Smooth muscle cell (in vitro differentiated cells): Measurements from ENCODE around the gene PPP2R2C. TPM values are rescaled to one million over a fixed set of nuclear protein-coding genes. Genes with fewer than 3 reads are reported as not detected.

Experiments
- DNase-seq: peaks from one replicate; lab custom pipeline; 2025; ENCODE audit not compliant: unreplicated experiment; lab: John Stamatoyannopoulos, UW
- H2AFZ ChIP-seq: fragments of 200-600 bp; sonication (generic); 2 replicates; pipeline ENCODE4 v1.6.0; 2016; ENCODE audit warnings: antibody characterized with exemption, low read depth, mild to moderate bottlenecking
- H3F3A ChIP-seq: fragments of 200-600 bp; sonication (generic); 2 replicates; pipeline ENCODE4 v1.6.0; 2017; ENCODE audit warnings: antibody characterized with exemption, low read depth
- H3K27ac ChIP-seq: fragments of 200-600 bp; sonication (generic); 2 replicates; pipeline ENCODE4 v1.5.1; 2016; ENCODE audit warnings: low read depth, mild to moderate bottlenecking
- H3K27me3 ChIP-seq: fragments of 200-600 bp; sonication (generic); 2 replicates; pipeline ENCODE4 v1.6.1; 2016; ENCODE audit warnings: low read depth, mild to moderate bottlenecking
- H3K36me3 ChIP-seq: fragments of 200-600 bp; sonication (generic); 2 replicates; pipeline ENCODE4 v1.5.1; 2016; ENCODE audit warnings: low read depth
- H3K4me1 ChIP-seq: fragments of 200-600 bp; sonication (generic); 2 replicates; pipeline ENCODE4 v1.5.1; 2016; ENCODE audit warnings: low read depth
- H3K4me2 ChIP-seq: fragments of 200-600 bp; sonication (generic); 2 replicates; pipeline ENCODE4 v1.6.0; 2016; ENCODE audit warnings: mild to moderate bottlenecking
- H3K4me3 ChIP-seq: fragments of 200-600 bp; sonication (generic); 2 replicates; pipeline ENCODE4 v1.5.1; 2016; ENCODE audit warnings: mild to moderate bottlenecking
- H3K79me2 ChIP-seq: fragments of 200-600 bp; sonication (generic); 2 replicates; pipeline ENCODE4 v1.6.0; 2016; ENCODE audit warnings: low read depth, mild to moderate bottlenecking
- H3K9ac ChIP-seq: fragments of 200-600 bp; sonication (generic); 2 replicates; pipeline ENCODE4 v1.6.0; 2016; ENCODE audit warnings: low read depth
- H3K9me3 ChIP-seq: fragments of 200-600 bp; sonication (generic); replicated peaks from 2 replicates; pipeline ENCODE4 v1.5.1; 2016; ENCODE audit warnings: low read depth
- H4K20me1 ChIP-seq: fragments of 200-600 bp; sonication (generic); 2 replicates; pipeline ENCODE4 v1.6.0; 2016; ENCODE audit warnings: low read depth
- WGBS: methylation state at CpG from one replicate; pipeline ENCODE4 v1.1.7; 2016; ENCODE audit warnings: low lambda C conversion rate; 5-methylcytosine and 5-hydroxymethylcytosine counted together
- polyA plus RNA-seq: library from polyadenylated mRNA; unstranded; fragments of >200 nt; fragmentation: Nextera tagmentation; extraction: Ambion mirVana; gene quantifications from 2 replicates; pipeline ENCODE4 v1.2.1, GENCODE V29; 2016
- total RNA-seq: library from RNA; depleted of rRNA; stranded (reverse); fragments of >200 nt; gene quantifications from 2 replicates; pipeline ENCODE4 v1.2.3, GENCODE V29; 2014
- TF ChIP-seq, protein P1 (sequence below): fragments of 200-600 bp; sonication (generic); IDR thresholded peaks from 2 replicates; pipeline ENCODE4 v1.5.1; 2017; ENCODE audit warnings: borderline replicate concordance, mild to moderate bottlenecking, antibody characterized with exemption; ENCODE audit not compliant: insufficient read depth, poor library complexity, severe bottlenecking

Gene PPP2R2C
- total and polyA plus RNA-seq, 2 experiments from 2014 or later = 0.54 to 1.8 TPM

- Histone ChIP-seq H3K4me2 (no peak overlapping the region), H3K27ac (no peak overlapping the region), H3K4me1 (no peaks in the 10 kb centered on the region), H3K36me3 (no peaks in the 10 kb centered on the region), H4K20me1 (no peaks in the 10 kb centered on the region), H3K4me3 (no peak overlapping the region), H3F3A (no peaks in the 10 kb centered on the region), H3K27me3 (no peaks in the 10 kb centered on the region), H3K9ac (no peak overlapping the region), H3K9me3 (no peaks in the 10 kb centered on the region), H2AFZ (no peak overlapping the region), H3K79me2 (no peaks in the 10 kb centered on the region)
- TF ChIP-seq, protein P1, sequence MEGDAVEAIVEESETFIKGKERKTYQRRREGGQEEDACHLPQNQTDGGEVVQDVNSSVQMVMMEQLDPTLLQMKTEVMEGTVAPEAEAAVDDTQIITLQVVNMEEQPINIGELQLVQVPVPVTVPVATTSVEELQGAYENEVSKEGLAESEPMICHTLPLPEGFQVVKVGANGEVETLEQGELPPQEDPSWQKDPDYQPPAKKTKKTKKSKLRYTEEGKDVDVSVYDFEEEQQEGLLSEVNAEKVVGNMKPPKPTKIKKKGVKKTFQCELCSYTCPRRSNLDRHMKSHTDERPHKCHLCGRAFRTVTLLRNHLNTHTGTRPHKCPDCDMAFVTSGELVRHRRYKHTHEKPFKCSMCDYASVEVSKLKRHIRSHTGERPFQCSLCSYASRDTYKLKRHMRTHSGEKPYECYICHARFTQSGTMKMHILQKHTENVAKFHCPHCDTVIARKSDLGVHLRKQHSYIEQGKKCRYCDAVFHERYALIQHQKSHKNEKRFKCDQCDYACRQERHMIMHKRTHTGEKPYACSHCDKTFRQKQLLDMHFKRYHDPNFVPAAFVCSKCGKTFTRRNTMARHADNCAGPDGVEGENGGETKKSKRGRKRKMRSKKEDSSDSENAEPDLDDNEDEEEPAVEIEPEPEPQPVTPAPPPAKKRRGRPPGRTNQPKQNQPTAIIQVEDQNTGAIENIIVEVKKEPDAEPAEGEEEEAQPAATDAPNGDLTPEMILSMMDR = no peak
- DNase-seq = no peak
- whole genome bisulfite sequencing = 96% methylated on average over 24 of the region's 28 CpGs
These were observed 145.9 kb downstream of the PPP2R2C start for GRCh38 chr4:6326312-6327060.

DNA sequence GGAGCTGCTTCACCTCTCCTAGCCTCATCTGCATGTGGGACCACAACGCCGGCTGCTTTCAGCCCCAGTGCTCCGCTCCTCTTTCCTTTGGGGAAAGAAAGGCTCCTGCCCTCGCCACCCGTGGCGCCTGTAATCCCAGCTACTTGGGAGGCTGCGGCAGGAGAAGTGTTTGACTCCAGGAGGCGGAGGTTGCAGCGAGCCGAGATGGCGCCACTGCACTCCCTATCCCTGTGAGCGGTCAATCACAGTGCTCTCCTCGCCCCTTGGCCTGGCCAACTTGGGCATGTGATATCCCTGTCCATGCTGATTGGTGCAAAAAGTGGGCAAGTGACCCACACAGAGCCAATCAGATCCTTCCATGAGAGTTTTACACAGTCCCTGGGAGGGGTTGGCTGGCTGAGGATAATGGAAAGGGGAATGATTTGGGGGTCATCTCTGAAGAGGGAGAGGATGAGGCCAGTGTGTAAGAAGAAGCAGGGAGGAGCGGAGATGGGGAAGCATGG is 146.6 kb downstream of the PPP2R2C start:
- Histone ChIP-seq H3K27me3 (no peaks in the 10 kb centered on the region), H3K79me2 (no peaks in the 10 kb centered on the region), H3K4me2 (no peak overlapping the region), H3K9ac (no peak overlapping the region), H3K9me3 (no peaks in the 10 kb centered on the region), H3F3A (no peaks in the 10 kb centered on the region), H3K4me3 (no peak overlapping the region), H3K36me3 (no peaks in the 10 kb centered on the region), H2AFZ (no peak overlapping the region), H3K4me1 (no peaks in the 10 kb centered on the region), H3K27ac (no peak overlapping the region), H4K20me1 (no peaks in the 10 kb centered on the region)
- no peak for DNase-seq
- TF ChIP-seq, protein P1 = no peak
- WGBS = 88% methylated on average over 14 of the region's 14 CpGs

GRCh38 chr4:6324999-6325787 is 147.2 kb downstream of the PPP2R2C start:
- Histone ChIP-seq H3K4me2 (no peak overlapping the region), H3K79me2 (no peaks in the 10 kb centered on the region), H3K4me1 (no peaks in the 10 kb centered on the region), H3K36me3 (no peaks in the 10 kb centered on the region), H2AFZ (no peak overlapping the region), H3K9me3 (no peaks in the 10 kb centered on the region), H3K9ac (no peak overlapping the region), H4K20me1 (no peaks in the 10 kb centered on the region), H3F3A (no peaks in the 10 kb centered on the region), H3K27me3 (no peaks in the 10 kb centered on the region), H3K4me3 (no peak overlapping the region), H3K27ac (no peak overlapping the region)
- TF ChIP-seq, protein P1 = no peak
- 74% methylated on average over 21 of the region's 22 CpGs for WGBS
- DNase-seq = no peak
